ENCODE data around the gene NCAM1.

DNA sequence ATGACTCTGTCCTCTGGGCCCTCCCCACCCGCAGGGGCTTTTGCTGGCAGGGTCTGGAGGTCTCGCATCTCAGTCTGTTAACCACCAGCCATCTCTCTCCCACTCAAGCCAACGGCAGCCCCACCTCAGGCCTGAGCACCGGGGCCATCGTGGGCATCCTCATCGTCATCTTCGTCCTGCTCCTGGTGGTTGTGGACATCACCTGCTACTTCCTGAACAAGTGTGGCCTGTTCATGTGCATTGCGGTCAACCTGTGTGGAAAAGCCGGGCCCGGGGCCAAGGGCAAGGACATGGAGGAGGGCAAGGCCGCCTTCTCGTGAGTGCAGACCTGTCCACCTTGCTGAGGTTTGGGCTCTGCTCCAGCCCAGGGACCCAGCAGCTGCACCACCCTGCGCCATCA lies 308.9 kb downstream of the NCAM1 start:
- TF ChIP-seq FOXP2 (optimal IDR thresholded peaks at IDR 0.05; ENCODE audit: control extremely low read depth, extremely low read length, insufficient read depth) (no peak), POLR2AphosphoS5 (IDR thresholded peaks at IDR 0.05; ENCODE audit: borderline replicate concordance, low read depth, low read length) (no peak)

Data from SK-N-MC (cell line).